Esophagus squamous epithelium (tissue), 4 donors: ENCODE results near the gene CENPU.

ENCODE experiments used
- POLR2A ChIP-seq, 4 donors: fragments of 450-650 bp; IDR thresholded peaks; one replicate each; pipeline ENCODE4 v1.6.1; 2017; ENCODE audit warnings: antibody characterized with exemption in 4 of 4, mild to moderate bottlenecking in 4 of 4, moderate library complexity in 3 of 4
- TF ChIP-seq, protein P1 (sequence below), 6 experiments: fragments of 450-650 bp in 4 of 6; fragments of 200-600 bp in 2 of 6; sonication (generic) in 2 of 6; IDR thresholded peaks; one replicate each; pipeline ENCODE4 v1.5.1; 2016 to 2019; ENCODE audit warnings: antibody characterized with exemption in 6 of 6, mild to moderate bottlenecking in 4 of 6, moderate library complexity in 4 of 6

DNA sequence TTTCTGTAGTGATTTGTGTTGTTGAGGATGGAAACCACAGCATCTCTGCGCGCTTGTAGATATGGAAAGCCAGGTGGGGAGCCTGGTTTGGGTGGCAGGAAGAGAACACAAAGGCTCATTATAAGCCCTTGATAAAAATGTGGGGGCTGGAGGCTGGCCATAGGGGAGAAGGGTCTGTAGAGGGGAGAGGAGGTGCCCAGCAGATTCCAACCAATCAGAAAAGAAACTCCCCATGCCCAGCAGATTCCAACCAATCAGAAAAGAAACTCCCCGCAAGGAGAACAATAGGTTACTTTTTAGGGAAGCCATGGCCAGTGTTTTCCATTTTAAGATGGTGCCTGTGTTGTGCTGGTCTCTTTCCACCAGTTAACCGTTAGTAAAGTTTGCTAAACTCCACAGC lies 9.8 kb upstream of the CENPU start:
- TF ChIP-seq, protein P1, sequence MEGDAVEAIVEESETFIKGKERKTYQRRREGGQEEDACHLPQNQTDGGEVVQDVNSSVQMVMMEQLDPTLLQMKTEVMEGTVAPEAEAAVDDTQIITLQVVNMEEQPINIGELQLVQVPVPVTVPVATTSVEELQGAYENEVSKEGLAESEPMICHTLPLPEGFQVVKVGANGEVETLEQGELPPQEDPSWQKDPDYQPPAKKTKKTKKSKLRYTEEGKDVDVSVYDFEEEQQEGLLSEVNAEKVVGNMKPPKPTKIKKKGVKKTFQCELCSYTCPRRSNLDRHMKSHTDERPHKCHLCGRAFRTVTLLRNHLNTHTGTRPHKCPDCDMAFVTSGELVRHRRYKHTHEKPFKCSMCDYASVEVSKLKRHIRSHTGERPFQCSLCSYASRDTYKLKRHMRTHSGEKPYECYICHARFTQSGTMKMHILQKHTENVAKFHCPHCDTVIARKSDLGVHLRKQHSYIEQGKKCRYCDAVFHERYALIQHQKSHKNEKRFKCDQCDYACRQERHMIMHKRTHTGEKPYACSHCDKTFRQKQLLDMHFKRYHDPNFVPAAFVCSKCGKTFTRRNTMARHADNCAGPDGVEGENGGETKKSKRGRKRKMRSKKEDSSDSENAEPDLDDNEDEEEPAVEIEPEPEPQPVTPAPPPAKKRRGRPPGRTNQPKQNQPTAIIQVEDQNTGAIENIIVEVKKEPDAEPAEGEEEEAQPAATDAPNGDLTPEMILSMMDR (IDR thresholded peaks at IDR 0.05), result no peak
- no peak for TF ChIP-seq POLR2A (IDR thresholded peaks at IDR 0.05)
